Activated naive CD8-positive, alpha-beta T cell (primary cell): ENCODE data around the gene RBFOX1.

Source experiments
- H3K27ac Mint-ChIP-seq: one replicate; pipeline ENCODE4 v1.8.0; 2021; ENCODE audit warnings: mixed read lengths
- H3K27me3 Mint-ChIP-seq: one replicate; pipeline ENCODE4 v1.8.0; 2021; ENCODE audit warnings: mixed read lengths
- H3K36me3 Mint-ChIP-seq: one replicate; pipeline ENCODE4 v1.8.0; 2021; ENCODE audit warnings: mixed read lengths
- H3K4me1 Mint-ChIP-seq: one replicate; pipeline ENCODE4 v1.8.0; 2021; ENCODE audit warnings: low read depth, mixed read lengths
- H3K4me3 Mint-ChIP-seq: one replicate; pipeline ENCODE4 v1.8.0; 2021; ENCODE audit warnings: mild to moderate bottlenecking, mixed read lengths
- H3K9me3 Mint-ChIP-seq: one replicate; pipeline ENCODE4 v1.8.0; 2021; ENCODE audit warnings: low read depth, mixed read lengths

RBFOX1 gene

GRCh38 chr16:7344830-7345780 is 12.5 kb downstream of the RBFOX1 start:
- Mint-ChIP-seq H3K4me1 (no peaks in the 10 kb centered on the region), H3K9me3 (peaks cover 11% of the 10 kb centered on the region), H3K27me3 (no peaks in the 10 kb centered on the region), H3K4me3 (no peak overlapping the region), H3K36me3 (no peaks in the 10 kb centered on the region), H3K27ac (no peak overlapping the region)

GRCh38 chr16:7350806-7351205 is 18.2 kb downstream of the RBFOX1 start:
- Mint-ChIP-seq H3K9me3 (no peaks in the 10 kb centered on the region), H3K27me3 (no peaks in the 10 kb centered on the region), H3K36me3 (no peaks in the 10 kb centered on the region), H3K27ac (no peak overlapping the region), H3K4me3 (no peak overlapping the region), H3K4me1 (no peaks in the 10 kb centered on the region)

- H3K4me1 Mint-ChIP-seq = no peaks in the 10 kb centered on the region
- H3K9me3 Mint-ChIP-seq = peaks cover 3% of the 10 kb centered on the region
- H3K27me3 Mint-ChIP-seq = no peaks in the 10 kb centered on the region
- no peak overlapping the region for H3K4me3 Mint-ChIP-seq
- no peaks in the 10 kb centered on the region for H3K36me3 Mint-ChIP-seq
- no peak overlapping the region for H3K27ac Mint-ChIP-seq
Measured at GRCh38 chr16:7351610-7352510, 19.2 kb downstream of the RBFOX1 start.

GRCh38 chr16:7355758-7356157 is 23.1 kb downstream of the RBFOX1 start:
- Mint-ChIP-seq H3K9me3 (peaks cover 6% of the 10 kb centered on the region), H3K27me3 (no peaks in the 10 kb centered on the region), H3K27ac (no peak overlapping the region), H3K4me1 (no peaks in the 10 kb centered on the region), H3K36me3 (no peaks in the 10 kb centered on the region), H3K4me3 (no peak overlapping the region)

- no peaks in the 10 kb centered on the region for H3K36me3 Mint-ChIP-seq
- H3K27me3 Mint-ChIP-seq = no peaks in the 10 kb centered on the region
- H3K4me1 Mint-ChIP-seq = no peaks in the 10 kb centered on the region
- H3K4me3 Mint-ChIP-seq = no peak overlapping the region
- no peak overlapping the region for H3K27ac Mint-ChIP-seq
- peaks cover 3% of the 10 kb centered on the region for H3K9me3 Mint-ChIP-seq
Measured at GRCh38 chr16:7361416-7362129, 28.9 kb downstream of the RBFOX1 start.

GRCh38 chr16:7362231-7362630 is 29.6 kb downstream of the RBFOX1 start:
- no peaks in the 10 kb centered on the region for H3K4me1 Mint-ChIP-seq
- H3K27me3 Mint-ChIP-seq = no peaks in the 10 kb centered on the region
- H3K9me3 Mint-ChIP-seq = peaks cover 3% of the 10 kb centered on the region
- no peaks in the 10 kb centered on the region for H3K36me3 Mint-ChIP-seq
- H3K27ac Mint-ChIP-seq = no peak overlapping the region
- H3K4me3 Mint-ChIP-seq = no peak overlapping the region

GRCh38 chr16:7363422-7364417 is 31.1 kb downstream of the RBFOX1 start:
- Mint-ChIP-seq H3K27ac (no peak overlapping the region), H3K27me3 (no peaks in the 10 kb centered on the region), H3K9me3 (peaks cover 3% of the 10 kb centered on the region), H3K4me1 (no peaks in the 10 kb centered on the region), H3K36me3 (no peaks in the 10 kb centered on the region), H3K4me3 (no peak overlapping the region)

- no peaks in the 10 kb centered on the region for H3K36me3 Mint-ChIP-seq
- no peaks in the 10 kb centered on the region for H3K4me1 Mint-ChIP-seq
Measured at GRCh38 chr16:7366041-7366440, 33.4 kb downstream of the RBFOX1 start.

GRCh38 chr16:7366993-7367880 is 34.6 kb downstream of the RBFOX1 start:
- Mint-ChIP-seq H3K4me3 (no peak overlapping the region), H3K4me1 (no peaks in the 10 kb centered on the region), H3K27me3 (no peaks in the 10 kb centered on the region), H3K36me3 (no peaks in the 10 kb centered on the region), H3K27ac (no peak overlapping the region), H3K9me3 (no peaks in the 10 kb centered on the region)

More at GRCh38 chr16:7366041-7366440, 33.4 kb downstream of the RBFOX1 start:
- Mint-ChIP-seq H3K27ac (no peak overlapping the region), H3K4me3 (no peak overlapping the region), H3K27me3 (no peaks in the 10 kb centered on the region), H3K9me3 (no peaks in the 10 kb centered on the region)

- Mint-ChIP-seq H3K27me3 (no peaks in the 10 kb centered on the region), H3K36me3 (no peaks in the 10 kb centered on the region), H3K4me3 (no peak overlapping the region), H3K4me1 (no peaks in the 10 kb centered on the region), H3K27ac (no peak overlapping the region), H3K9me3 (no peaks in the 10 kb centered on the region)
Measured at GRCh38 chr16:7369204-7369603, 36.6 kb downstream of the RBFOX1 start.

GRCh38 chr16:7372095-7372494 is 39.5 kb downstream of the RBFOX1 start:
- Mint-ChIP-seq H3K9me3 (no peaks in the 10 kb centered on the region), H3K27me3 (no peaks in the 10 kb centered on the region), H3K4me3 (no peak overlapping the region), H3K4me1 (no peaks in the 10 kb centered on the region), H3K27ac (no peak overlapping the region), H3K36me3 (no peaks in the 10 kb centered on the region)

- Mint-ChIP-seq H3K9me3 (peaks cover 5% of the 10 kb centered on the region), H3K4me3 (no peak overlapping the region), H3K27me3 (no peaks in the 10 kb centered on the region), H3K4me1 (no peaks in the 10 kb centered on the region), H3K36me3 (no peaks in the 10 kb centered on the region), H3K27ac (no peak overlapping the region)
Measured at GRCh38 chr16:7373776-7374175, 41.1 kb downstream of the RBFOX1 start.

GRCh38 chr16:7374614-7375174 is 42.0 kb downstream of the RBFOX1 start:
- no peak overlapping the region for H3K4me3 Mint-ChIP-seq
- no peaks in the 10 kb centered on the region for H3K36me3 Mint-ChIP-seq
- no peaks in the 10 kb centered on the region for H3K4me1 Mint-ChIP-seq
- H3K27me3 Mint-ChIP-seq = no peaks in the 10 kb centered on the region
- H3K9me3 Mint-ChIP-seq = peaks cover 5% of the 10 kb centered on the region
- H3K27ac Mint-ChIP-seq = no peak overlapping the region
